GM11168 (cell line): ENCODE data around the gene TENM4.

Source experiments
- in situ Hi-C: fragments of 300-500 bp; cut with MboI; formaldehyde crosslinking; loops from one replicate; pipeline ENCODE4 v1.12.0; 2022; ENCODE audit warnings: low sequenced_read_pairs; ENCODE audit not compliant: unreplicated experiment

TENM4 gene

DNA sequence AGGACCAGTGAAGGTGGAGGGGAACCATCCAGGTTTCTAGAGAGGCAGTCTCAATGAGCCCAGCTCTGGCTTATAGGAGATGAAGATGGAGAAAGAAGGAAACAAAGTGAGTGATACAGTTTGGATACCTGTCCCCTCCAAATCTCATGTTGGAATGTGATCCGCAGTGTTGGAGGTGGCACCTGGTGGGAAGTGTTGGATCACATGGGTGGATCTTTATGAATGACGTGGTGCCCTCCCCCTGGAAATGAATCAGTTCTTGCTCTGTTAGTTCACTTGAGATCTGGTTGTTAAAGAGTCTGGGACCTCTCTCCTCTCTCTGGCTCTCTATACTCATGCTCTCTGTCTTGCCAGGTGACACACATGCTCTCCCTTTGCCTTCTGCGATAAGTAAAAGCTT, 473.0 kb downstream of the TENM4 start:
- in situ Hi-C loops, result no loop called here

DNA sequence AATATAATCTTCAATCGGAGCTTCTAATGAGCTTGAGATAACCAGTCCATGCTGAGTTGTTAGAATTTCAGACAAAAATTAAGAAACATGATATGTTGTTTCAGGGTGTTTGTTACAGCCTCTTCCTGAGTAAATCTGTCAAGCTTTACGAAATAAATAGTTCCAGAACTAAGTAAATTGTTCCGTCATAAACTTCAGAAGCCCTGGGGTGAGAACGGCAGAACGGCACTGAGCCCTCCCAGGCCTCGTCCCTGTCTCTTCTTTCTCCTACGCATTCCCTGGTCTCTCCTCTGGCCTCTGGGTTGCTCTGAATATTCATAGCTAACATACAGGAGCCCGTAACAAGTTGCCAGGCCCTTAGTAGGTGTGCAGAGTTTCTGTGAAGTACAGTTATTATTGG, 475.4 kb downstream of the TENM4 start:
- in situ Hi-C loops, result no loop called here

- in situ Hi-C loops, result no loop called here
Observed at GRCh38 chr11:78961937-78962701, 478.7 kb downstream of the TENM4 start.

- in situ Hi-C loops, result no loop called here
Observed at GRCh38 chr11:78961247-78961646, 479.6 kb downstream of the TENM4 start.

GRCh38 chr11:78958444-78958843, 482.4 kb downstream of the TENM4 start:
- in situ Hi-C loops, result no loop called here

DNA sequence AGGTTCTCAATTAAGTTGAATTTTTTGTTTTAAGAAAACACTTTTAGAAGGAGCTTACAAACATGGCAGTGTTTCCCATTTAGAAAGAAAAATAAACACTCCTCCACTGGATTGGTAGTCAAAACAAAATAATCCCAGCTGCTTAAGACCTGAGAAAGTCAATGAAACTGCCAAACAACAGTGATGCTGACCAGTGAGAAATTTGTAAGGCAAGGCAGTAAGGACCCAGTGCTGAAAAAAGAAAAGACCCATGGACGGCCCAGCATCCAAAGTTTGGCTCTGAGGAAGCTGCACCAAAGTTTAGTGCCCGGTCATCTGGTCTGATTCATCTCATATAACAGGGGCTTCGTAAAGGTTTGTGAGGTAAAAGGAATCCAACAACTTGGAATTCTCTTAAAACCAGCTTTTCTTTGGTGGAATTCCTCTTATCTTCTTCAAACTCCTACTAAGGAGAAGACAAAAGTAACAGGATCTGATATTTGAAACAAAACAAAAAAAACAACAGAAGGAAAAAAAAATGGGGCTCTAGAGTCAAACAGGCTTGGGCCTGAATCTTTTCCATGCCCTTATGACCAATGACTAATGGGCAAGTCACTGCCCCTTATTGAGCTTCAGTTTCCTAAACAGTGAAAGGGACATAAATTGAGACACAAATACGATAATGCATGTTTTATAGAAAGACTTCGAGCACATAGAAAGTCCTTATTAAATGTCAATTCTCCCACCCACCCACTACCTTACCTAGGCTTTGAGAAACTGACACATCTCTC, 483.2 kb downstream of the TENM4 start:
- in situ Hi-C loops, result no loop called here

DNA sequence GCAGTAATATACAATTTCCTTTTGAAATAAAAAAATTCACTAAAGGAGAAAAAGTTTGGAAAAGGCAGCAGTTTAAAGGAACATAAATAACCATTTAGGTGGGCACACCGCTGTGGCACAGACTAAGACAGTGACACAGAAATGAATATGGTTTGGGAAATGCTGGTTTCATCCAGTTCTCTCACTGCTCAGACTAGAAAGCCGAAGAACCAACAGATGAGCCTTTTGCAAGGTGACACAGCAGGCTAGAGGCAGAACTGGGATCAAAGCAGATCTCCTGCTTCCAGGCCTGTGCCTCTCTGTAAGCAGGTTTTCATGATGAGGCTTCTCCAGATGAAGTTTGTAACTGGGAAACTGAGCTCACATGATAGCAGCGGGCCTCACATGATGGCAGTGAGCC, 486.1 kb downstream of the TENM4 start:
- in situ Hi-C loops, result no loop called here

DNA sequence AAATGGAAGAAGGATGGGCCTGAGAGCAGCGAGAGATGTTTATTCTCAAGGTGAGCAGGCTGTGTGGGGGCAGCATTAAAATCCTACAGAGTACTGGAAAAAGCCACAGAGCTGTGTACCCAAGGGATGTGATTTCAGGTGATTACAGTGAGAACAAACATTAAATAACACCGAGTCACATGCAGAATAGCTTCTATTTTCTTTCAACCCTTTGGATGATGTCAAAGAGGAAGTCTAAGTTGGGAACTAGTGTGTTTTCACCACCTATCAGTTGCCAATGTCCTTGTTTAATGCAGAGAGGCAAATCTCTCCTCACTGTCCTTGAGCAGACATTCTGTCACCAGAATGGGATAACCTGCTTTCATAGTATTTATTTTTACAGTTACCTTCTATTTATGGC, 486.6 kb downstream of the TENM4 start:
- in situ Hi-C loops, result no loop called here

- in situ Hi-C loops, result no loop called here
Observed at GRCh38 chr11:78952890-78953289, 487.9 kb downstream of the TENM4 start.

DNA sequence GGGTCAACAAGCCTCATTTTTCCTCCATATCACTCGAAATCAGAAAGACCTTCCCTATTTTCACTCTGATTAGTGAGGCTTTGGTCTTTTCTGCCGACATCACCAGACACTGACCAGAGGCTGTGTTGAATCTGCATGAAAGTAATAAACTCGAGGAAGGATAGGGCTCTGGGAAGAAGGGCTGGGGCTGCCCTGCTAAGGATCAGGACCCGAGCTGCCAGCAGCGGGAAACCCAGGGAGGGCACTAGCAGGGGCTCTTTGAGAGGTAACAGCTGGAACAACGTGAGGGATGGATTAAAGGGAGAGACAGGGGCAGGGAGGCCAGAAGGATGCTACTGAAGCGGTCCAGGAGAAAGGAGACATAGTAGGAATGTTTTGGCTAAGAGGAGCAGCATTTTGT, 488.7 kb downstream of the TENM4 start:
- in situ Hi-C loops, result no loop called here

DNA sequence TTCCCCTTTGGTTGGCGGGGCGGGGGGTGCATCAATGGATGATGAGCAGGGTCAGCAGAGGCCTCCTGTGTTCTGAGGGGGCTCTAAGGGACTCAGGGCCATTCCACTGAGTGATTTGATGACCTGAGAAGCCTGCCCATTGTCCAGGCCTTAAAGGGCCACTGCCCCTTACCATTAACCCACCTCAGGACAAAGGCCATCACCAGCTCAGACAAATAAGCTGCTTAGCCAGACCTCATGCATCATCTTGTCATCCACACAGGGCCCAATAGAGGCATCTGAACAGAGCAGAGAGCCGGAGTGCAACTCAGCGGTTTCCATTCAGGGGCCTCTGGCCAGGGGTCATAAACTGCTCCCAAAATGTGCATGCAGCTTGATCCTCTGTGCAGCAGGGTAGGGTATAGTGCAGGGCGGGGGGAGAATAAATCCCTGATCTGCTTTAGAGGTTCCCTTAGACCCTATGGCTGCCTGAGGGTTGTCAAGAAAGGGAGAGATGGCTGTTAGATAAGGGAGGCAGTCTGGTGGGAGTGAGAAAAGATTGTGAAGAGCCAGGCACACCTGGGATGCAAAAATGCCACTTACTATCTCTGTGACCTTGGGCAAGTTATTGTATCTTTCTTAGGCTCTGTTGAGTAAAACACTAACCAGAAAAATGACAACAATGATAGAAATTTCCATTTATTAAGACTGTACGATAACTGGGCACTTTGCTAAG, 490.7 kb downstream of the TENM4 start:
- in situ Hi-C loops, result no loop called here

- in situ Hi-C loops, result no loop called here
Observed at GRCh38 chr11:78946945-78947902, 493.6 kb downstream of the TENM4 start.

DNA sequence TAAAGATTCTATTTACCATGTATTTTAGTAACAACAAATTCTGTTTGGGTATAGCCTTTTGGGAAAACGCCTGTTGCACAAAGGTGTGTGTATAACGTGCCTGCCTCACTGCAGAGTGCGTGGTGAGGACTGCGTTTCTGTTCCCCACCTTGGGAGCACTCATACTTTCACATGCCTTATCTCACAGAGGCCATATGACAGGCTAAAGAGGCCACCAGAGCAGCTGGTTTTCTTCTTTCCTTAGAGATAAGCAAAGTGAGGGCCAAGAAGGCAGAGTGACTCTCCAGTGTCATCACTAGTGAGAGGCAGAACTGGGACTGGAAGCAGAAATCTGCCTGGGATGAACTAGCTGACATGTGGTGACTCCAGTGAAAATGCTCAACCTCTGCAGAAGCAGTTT, 497.0 kb downstream of the TENM4 start:
- in situ Hi-C loops, result no loop called here

GRCh38 chr11:78943154-78943553, 497.7 kb downstream of the TENM4 start:
- in situ Hi-C loops, result no loop called here

- in situ Hi-C loops, result no loop called here
Observed at GRCh38 chr11:78941226-78941851, 499.5 kb downstream of the TENM4 start.

- in situ Hi-C loops, result no loop called here
Observed at GRCh38 chr11:78940500-78941225, 500.2 kb downstream of the TENM4 start.

- in situ Hi-C loops, result no loop called here
Observed at GRCh38 chr11:78938971-78939370, 501.9 kb downstream of the TENM4 start.

- in situ Hi-C loops, result no loop called here
Observed at GRCh38 chr11:78938036-78938435, 502.8 kb downstream of the TENM4 start.
